Stimulated activated memory B cell treated with anti-CD40 and anti-IgM and Interleukin-4, amounts not matched to agents 10 μg/mL and 1 μg/mL and 100 μg/mL, for 72 hours (primary cell): ENCODE data around the gene ZFPM1.

Source experiments
- ATAC-seq: fragments of 150-1000 bp; cut with Tn5 transposase; 2 replicates; pipeline ENCODE4 v1.10.0; 2021
- H3K27ac Mint-ChIP-seq: one replicate; pipeline ENCODE4 v1.8.0; 2022; ENCODE audit warnings: mild to moderate bottlenecking, mixed read lengths
- H3K27me3 Mint-ChIP-seq: one replicate; pipeline ENCODE4 v1.8.0; 2022; ENCODE audit warnings: mixed read lengths
- H3K36me3 Mint-ChIP-seq: one replicate; pipeline ENCODE4 v1.8.0; 2022; ENCODE audit warnings: mixed read lengths
- H3K4me1 Mint-ChIP-seq: one replicate; pipeline ENCODE4 v1.8.0; 2022; ENCODE audit warnings: mixed read lengths
- H3K4me3 Mint-ChIP-seq: one replicate; pipeline ENCODE4 v1.8.0; 2022; ENCODE audit warnings: mild to moderate bottlenecking, moderate library complexity, mixed read lengths
- H3K9me3 Mint-ChIP-seq: one replicate; pipeline ENCODE4 v1.8.0; 2022; ENCODE audit warnings: mixed read lengths

Gene ZFPM1

DNA sequence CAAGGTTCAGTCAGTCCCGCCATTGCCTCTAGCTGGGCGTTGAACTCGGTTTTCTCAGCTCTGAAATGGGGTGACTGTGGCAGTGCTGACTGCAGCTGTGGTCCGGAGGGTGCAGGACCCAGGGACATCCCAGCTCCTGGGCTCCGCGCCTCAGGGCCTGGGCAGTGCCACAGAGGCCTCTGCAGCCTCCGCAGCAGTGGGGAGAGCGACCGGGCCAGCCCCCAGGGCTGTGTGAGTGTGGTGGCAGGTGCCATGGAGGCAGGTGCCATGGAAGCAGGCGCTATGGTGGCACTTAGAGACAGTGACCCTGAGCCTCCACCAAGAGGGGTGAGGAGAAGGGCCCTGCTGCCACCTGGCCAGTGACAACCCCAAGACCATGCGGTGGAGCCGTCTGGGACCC, 39.4 kb upstream of the ZFPM1 start:
- no peak overlapping the region for H3K4me3 Mint-ChIP-seq
- H3K9me3 Mint-ChIP-seq = no peaks in the 10 kb centered on the region
- ATAC-seq = no peak
- H3K4me1 Mint-ChIP-seq = no peaks in the 10 kb centered on the region
- no peak overlapping the region for H3K27ac Mint-ChIP-seq
- peaks cover 36% of the 10 kb centered on the region for H3K27me3 Mint-ChIP-seq
- H3K36me3 Mint-ChIP-seq = no peaks in the 10 kb centered on the region

DNA sequence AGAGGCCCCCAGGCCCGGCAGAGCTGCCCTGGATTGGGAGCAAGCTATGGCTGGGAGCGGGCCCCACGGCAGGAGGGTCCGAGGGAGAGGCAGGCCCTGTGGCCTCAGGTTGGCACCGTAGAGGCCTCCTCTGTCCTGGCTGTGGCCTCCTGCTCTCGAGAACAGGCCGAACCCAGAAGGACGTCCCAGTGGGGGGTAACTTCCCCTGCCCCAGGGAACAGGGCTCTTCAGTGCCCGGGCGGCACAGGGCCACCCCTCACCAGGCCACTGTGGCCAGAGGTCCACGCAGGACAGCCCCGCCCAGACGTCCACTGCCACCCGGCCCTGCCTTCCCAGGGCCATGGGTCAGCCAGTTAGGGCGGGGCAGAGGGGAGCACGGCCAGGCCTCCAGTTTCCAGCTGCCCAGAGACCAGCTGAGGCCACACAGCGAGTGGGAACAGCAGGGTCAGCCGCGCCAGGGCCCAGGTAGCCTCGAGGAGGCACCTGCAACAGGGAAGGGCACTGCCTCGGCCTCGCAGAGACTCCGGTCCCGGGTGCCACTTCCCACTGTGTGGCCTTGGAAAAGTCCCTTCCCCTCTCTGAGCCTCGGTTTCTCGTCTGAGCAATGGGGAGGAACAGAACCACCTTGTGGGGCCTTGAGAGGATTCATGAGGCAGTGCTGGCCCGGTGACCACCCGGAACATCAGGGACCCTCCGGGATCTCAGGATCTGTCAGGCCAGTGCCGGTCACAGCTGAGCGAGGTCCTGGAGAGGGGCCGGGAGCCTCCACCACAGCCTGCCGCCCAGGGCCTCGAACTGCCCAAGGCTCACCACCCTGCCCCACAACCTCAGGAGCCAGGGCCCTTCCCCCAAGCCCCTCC, 38.3 kb upstream of the ZFPM1 start:
- H3K36me3 Mint-ChIP-seq = no peaks in the 10 kb centered on the region
- no peak for ATAC-seq
- no peak overlapping the region for H3K27ac Mint-ChIP-seq
- H3K4me1 Mint-ChIP-seq = no peaks in the 10 kb centered on the region
- no peaks in the 10 kb centered on the region for H3K9me3 Mint-ChIP-seq
- H3K4me3 Mint-ChIP-seq = no peak overlapping the region
- peaks cover 34% of the 10 kb centered on the region for H3K27me3 Mint-ChIP-seq

DNA sequence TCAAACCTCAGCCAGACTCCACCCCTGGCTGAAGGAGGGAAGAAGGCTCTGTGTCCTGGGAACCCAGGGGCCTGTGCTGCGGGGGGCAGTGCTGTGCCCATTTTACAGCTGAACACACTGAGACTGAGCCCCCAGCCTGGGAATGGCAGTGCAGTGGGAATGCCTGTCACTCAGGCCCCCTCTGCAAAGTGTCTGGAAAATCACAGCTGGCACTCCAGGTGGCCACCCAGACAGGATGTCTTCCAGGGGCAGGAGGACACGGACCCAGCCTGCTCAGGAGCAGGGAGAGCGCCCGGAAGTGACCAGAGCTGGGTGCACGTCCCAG, 37.7 kb upstream of the ZFPM1 start:
- H3K27me3 Mint-ChIP-seq = peaks cover 38% of the 10 kb centered on the region
- no peaks in the 10 kb centered on the region for H3K4me1 Mint-ChIP-seq
- H3K27ac Mint-ChIP-seq = no peak overlapping the region
- no peak overlapping the region for H3K4me3 Mint-ChIP-seq
- ATAC-seq = no peak
- H3K36me3 Mint-ChIP-seq = no peaks in the 10 kb centered on the region
- no peaks in the 10 kb centered on the region for H3K9me3 Mint-ChIP-seq

- no peak for ATAC-seq
- no peak overlapping the region for H3K27ac Mint-ChIP-seq
These were observed 37.3 kb upstream of the ZFPM1 start for GRCh38 chr16:88415713-88416323.

GRCh38 chr16:88416686-88417085, 36.4 kb upstream of the ZFPM1 start:
- H3K4me3 Mint-ChIP-seq = no peak overlapping the region
- H3K27ac Mint-ChIP-seq = no peak overlapping the region
- H3K27me3 Mint-ChIP-seq = peaks cover 38% of the 10 kb centered on the region
- H3K4me1 Mint-ChIP-seq = no peaks in the 10 kb centered on the region
- H3K36me3 Mint-ChIP-seq = no peaks in the 10 kb centered on the region
- ATAC-seq = no peak
- H3K9me3 Mint-ChIP-seq = no peaks in the 10 kb centered on the region

More at GRCh38 chr16:88415713-88416323, 37.3 kb upstream of the ZFPM1 start:
- Mint-ChIP-seq H3K4me1 (no peaks in the 10 kb centered on the region), H3K36me3 (no peaks in the 10 kb centered on the region), H3K4me3 (no peak overlapping the region), H3K9me3 (no peaks in the 10 kb centered on the region), H3K27me3 (peaks cover 38% of the 10 kb centered on the region)

DNA sequence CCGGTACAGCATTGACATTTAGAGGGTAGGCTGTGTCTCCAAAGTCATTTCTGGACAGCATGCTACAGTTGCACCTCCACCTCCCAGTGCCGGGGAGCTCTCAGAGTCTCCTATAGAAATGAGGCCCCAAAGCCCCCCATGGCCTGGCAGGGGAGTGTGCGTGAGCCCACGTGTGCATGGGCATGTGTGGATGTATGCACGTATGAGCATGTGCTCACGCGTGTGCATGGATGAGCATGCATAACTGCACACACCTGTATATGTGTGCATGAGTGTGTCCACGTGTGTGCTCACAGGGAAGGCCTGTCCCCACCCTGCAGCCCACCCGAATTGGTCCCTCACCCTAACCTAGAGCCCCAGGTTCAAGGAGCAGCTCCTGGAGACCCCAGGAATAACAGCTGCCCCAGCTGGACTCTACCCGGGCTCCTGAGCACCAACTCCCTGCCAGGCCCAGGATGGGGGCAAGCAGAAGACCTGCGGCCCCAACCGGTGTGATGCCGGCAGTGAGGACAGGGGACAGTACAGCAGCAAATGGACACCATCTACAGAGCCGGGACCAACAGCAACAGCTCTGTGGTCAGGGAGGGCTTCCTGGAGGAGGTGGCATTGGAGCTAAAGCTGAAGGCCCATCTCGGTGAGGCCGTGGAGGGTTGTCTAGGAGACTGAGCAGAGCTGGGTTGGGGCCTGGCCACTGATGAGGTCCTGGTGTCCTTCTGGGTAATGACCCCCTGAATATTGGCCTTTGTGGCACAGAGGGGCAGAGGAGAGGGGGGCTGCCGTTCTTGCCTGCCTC, 35.2 kb upstream of the ZFPM1 start:
- H3K27me3 Mint-ChIP-seq = peaks cover 30% of the 10 kb centered on the region
- no peak for ATAC-seq
- H3K4me1 Mint-ChIP-seq = peaks cover 4% of the 10 kb centered on the region
- peaks cover 9% of the 10 kb centered on the region for H3K9me3 Mint-ChIP-seq
- no peaks in the 10 kb centered on the region for H3K36me3 Mint-ChIP-seq
- H3K27ac Mint-ChIP-seq = no peak overlapping the region
- H3K4me3 Mint-ChIP-seq = no peak overlapping the region

- Mint-ChIP-seq H3K36me3 (no peaks in the 10 kb centered on the region), H3K27me3 (peaks cover 30% of the 10 kb centered on the region), H3K27ac (no peak overlapping the region), H3K4me1 (peaks cover 6% of the 10 kb centered on the region), H3K9me3 (peaks cover 11% of the 10 kb centered on the region), H3K4me3 (no peak overlapping the region)
- no peak for ATAC-seq
These were observed 34.2 kb upstream of the ZFPM1 start for GRCh38 chr16:88418869-88419268.

- no peak overlapping the region for H3K27ac Mint-ChIP-seq
- no peak overlapping the region for H3K4me3 Mint-ChIP-seq
- no peaks in the 10 kb centered on the region for H3K36me3 Mint-ChIP-seq
- peaks cover 11% of the 10 kb centered on the region for H3K9me3 Mint-ChIP-seq
- peaks cover 30% of the 10 kb centered on the region for H3K27me3 Mint-ChIP-seq
- H3K4me1 Mint-ChIP-seq = peaks cover 7% of the 10 kb centered on the region
- no peak for ATAC-seq
These were observed 33.3 kb upstream of the ZFPM1 start for GRCh38 chr16:88419790-88420189.

DNA sequence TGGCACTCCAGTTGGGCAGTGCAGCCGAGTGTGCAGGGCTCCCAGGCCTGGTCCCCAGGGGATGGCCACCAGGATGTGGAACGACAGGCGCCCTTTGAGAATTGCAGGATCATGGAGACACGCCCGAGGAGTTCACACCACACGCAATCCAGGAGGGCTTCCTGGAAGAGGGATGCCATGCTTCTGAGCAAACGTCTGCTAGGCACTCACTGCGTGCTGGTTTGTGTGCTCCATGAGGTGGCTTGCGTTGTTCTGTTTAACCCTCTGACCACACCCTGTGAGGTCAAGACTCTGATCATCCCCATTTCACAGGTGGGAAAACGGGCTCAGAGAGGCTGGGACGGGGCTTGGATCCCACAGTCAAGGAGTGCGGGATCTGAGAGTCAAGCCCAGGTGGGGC, 32.6 kb upstream of the ZFPM1 start:
- Mint-ChIP-seq H3K36me3 (no peaks in the 10 kb centered on the region), H3K4me3 (no peak overlapping the region), H3K27me3 (peaks cover 24% of the 10 kb centered on the region), H3K4me1 (peaks cover 14% of the 10 kb centered on the region), H3K27ac (no peak overlapping the region), H3K9me3 (peaks cover 11% of the 10 kb centered on the region)
- ATAC-seq = no peak

DNA sequence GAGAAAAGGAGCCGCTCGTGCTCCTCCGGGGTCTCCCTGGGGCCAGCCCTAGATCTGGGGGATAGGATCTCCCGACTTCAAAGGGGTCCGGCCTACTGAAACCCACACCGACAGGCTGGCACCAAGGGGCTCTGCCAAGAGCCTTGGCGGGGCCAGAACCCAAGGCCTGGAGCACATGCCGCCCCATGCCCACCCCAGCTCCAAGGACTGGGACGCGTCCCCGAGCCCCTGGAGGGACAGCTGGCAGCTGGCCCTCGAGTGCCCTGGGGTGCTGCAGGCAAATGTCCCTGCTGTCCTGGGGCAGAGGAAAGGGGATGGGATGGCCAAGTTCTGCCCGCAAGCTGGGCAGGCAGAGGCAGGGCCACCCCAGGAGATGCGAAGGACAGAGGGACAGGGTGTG, 31.8 kb upstream of the ZFPM1 start:
- no peak for ATAC-seq
- H3K4me3 Mint-ChIP-seq = no peak overlapping the region
- no peaks in the 10 kb centered on the region for H3K36me3 Mint-ChIP-seq
- H3K4me1 Mint-ChIP-seq = peaks cover 16% of the 10 kb centered on the region
- H3K9me3 Mint-ChIP-seq = peaks cover 11% of the 10 kb centered on the region
- no peak overlapping the region for H3K27ac Mint-ChIP-seq
- H3K27me3 Mint-ChIP-seq = peaks cover 16% of the 10 kb centered on the region

- H3K36me3 Mint-ChIP-seq = no peaks in the 10 kb centered on the region
- H3K27me3 Mint-ChIP-seq = peaks cover 12% of the 10 kb centered on the region
- H3K9me3 Mint-ChIP-seq = peaks cover 11% of the 10 kb centered on the region
These were observed 31.1 kb upstream of the ZFPM1 start for GRCh38 chr16:88421871-88422433.

GRCh38 chr16:88422733-88423447, 30.2 kb upstream of the ZFPM1 start:
- no peak for ATAC-seq

More at GRCh38 chr16:88421871-88422433, 31.1 kb upstream of the ZFPM1 start:
- peaks cover 16% of the 10 kb centered on the region for H3K4me1 Mint-ChIP-seq
- H3K4me3 Mint-ChIP-seq = no peak overlapping the region
- ATAC-seq = no peak
- H3K27ac Mint-ChIP-seq = no peak overlapping the region

GRCh38 chr16:88423448-88423850, 29.6 kb upstream of the ZFPM1 start:
- peaks cover 16% of the 10 kb centered on the region for H3K4me1 Mint-ChIP-seq

More at GRCh38 chr16:88422733-88423447, 30.2 kb upstream of the ZFPM1 start:
- Mint-ChIP-seq H3K27ac (no peak overlapping the region), H3K36me3 (no peaks in the 10 kb centered on the region), H3K9me3 (peaks cover 11% of the 10 kb centered on the region), H3K4me1 (peaks cover 16% of the 10 kb centered on the region), H3K4me3 (no peak overlapping the region), H3K27me3 (peaks cover 12% of the 10 kb centered on the region)

GRCh38 chr16:88424587-88425235, 28.4 kb upstream of the ZFPM1 start:
- H3K9me3 Mint-ChIP-seq = peaks cover 11% of the 10 kb centered on the region
- no peak overlapping the region for H3K27ac Mint-ChIP-seq
- no peak for ATAC-seq
- peaks cover 19% of the 10 kb centered on the region for H3K4me1 Mint-ChIP-seq
- no peaks in the 10 kb centered on the region for H3K36me3 Mint-ChIP-seq
- no peak overlapping the region for H3K4me3 Mint-ChIP-seq
- peaks cover 7% of the 10 kb centered on the region for H3K27me3 Mint-ChIP-seq

More at GRCh38 chr16:88423448-88423850, 29.6 kb upstream of the ZFPM1 start:
- Mint-ChIP-seq H3K9me3 (peaks cover 11% of the 10 kb centered on the region), H3K36me3 (no peaks in the 10 kb centered on the region), H3K4me3 (no peak overlapping the region), H3K27ac (no peak overlapping the region), H3K27me3 (peaks cover 12% of the 10 kb centered on the region)
- no peak for ATAC-seq
